DMS53 (cell line): Measurements from ENCODE around the gene AMZ2.
A peak's percentile ranks its signal among the peaks of the same experiment; 100 is the strongest.
"Not testable (repeated sequence)": the region's sequence is repeated elsewhere in the genome, so short reads cannot be mapped to it uniquely, and the experiment has no call there.

Experiments used
- DNase-seq: peaks from one replicate; lab custom pipeline; 2025; lab: John Stamatoyannopoulos, UW

AMZ2 gene

DNA sequence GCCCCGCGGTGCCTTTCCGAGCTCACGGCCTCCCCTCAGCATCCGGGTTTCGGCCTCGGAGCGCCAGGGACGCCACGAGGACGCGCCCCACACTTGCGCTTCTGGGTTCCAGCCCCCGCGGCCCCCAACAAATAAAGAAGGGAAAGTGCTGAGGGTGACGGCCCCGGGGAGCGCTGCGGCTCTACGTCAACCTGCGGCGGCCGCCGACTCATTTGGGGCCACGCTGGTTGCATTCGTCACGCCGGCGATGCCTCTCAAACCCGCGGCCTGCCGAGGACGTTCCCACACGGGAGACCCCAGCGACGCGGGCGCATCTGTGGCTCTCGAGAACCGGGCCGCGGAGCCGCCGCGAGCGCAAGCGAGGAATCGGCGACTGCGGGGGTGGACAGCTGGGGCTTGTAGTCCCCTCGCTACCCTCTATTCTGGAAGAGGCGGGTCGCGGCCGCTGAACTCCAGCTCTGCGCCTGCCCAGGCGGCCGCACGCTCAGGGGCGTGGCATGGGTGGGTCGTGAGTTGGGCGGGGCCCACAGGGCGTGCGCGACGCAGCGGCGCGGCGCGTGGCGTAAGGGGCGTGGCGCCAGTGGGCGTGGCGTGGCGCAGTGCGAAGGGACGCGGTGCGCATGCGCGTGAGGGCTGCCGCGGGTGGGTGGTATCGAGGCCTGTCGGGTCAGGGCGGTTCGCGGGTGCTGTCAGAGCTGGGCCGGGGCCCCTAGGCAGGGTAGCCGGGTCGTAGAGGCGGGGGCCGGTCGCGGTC, at the start of gene AMZ2:
Gene AMZ2, plus strand, starts transcription at position 599 of the 754 bp plus-strand sequence. CDS start 2,145 bp downstream, outside the sequence.
- peak; percentile 98 for DNase-seq

DNA sequence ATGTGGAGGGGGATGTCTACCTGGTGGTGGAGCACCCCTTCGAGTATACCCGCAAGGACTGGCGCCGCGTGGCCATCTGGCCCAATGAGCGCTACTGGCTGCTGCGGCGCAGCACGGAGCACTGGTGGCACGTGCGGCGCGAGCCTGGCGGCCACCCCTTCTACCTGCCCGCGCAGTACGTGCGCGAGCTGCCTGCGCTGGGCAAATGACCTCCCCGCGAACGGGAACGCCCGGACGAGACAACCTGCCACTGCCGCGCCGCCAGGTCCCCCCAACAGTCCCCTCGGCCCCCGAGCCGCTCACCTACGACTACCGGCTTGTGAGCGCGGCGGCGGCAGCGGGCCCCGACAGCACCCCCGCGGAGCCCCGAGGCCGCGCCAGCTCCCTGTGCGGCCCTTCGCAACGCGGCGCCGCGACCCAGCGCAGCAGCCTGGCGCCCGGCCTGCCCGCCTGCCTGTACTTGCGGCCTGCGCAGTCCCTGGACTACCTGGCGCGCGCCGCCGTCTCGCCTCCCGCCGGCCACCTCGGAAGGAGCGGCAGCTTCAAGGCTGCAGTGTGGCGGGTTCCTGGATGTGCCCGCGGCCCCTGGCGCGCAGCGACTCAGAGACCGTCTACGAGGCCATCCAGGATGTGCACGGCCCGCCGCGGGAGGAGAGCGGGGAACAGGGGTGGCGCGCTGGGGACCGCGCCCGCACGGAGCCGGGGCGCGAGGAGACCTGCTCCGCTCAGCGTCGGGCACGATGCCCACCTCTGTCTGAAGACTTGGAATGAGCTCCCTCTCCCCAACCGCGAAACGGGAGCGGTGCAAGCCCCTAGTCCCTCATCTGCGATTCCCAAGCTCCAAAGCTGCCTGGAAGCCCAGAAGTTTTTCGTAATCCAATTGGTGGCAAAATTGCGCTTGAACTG, 48.7 kb upstream of the AMZ2 start:
- DNase-seq, result peak; percentile 82

GRCh38 chr17:68199837-68200688, 47.8 kb upstream of the AMZ2 start:
- peak; percentile 73 for DNase-seq

- peak; percentile 91 for DNase-seq
Measured at GRCh38 chr17:68200689-68201417, 47.0 kb upstream of the AMZ2 start.

GRCh38 chr17:68201418-68201771, 46.4 kb upstream of the AMZ2 start:
- not testable (repeated sequence) for DNase-seq

- DNase-seq, result not testable (repeated sequence)
Measured at GRCh38 chr17:68202321-68202720, 45.5 kb upstream of the AMZ2 start.

DNA sequence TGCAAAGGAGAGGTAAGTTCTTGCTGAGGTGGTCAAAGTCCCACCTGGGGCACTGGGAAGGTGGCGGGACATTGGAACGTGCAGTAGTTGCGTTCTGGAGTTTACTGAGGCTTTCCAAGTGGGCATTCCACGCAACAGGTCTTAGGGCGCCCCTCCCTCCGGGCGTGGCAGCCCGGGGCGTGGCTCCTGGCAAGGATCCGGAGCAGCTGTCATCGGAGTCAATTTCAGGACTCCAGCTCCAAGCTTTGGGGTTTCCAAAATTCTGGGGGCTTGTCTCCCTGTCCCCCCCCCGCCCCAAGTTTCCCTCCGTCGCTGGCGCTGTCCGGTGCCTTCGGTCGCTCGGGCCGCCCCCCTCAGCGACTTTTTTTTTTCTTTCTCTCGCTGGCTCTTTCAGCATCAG, 43.1 kb upstream of the AMZ2 start:
- peak; percentile 14 for DNase-seq

GRCh38 chr17:68205251-68205807, 42.5 kb upstream of the AMZ2 start:
- DNase-seq, result peak; percentile 93

DNA sequence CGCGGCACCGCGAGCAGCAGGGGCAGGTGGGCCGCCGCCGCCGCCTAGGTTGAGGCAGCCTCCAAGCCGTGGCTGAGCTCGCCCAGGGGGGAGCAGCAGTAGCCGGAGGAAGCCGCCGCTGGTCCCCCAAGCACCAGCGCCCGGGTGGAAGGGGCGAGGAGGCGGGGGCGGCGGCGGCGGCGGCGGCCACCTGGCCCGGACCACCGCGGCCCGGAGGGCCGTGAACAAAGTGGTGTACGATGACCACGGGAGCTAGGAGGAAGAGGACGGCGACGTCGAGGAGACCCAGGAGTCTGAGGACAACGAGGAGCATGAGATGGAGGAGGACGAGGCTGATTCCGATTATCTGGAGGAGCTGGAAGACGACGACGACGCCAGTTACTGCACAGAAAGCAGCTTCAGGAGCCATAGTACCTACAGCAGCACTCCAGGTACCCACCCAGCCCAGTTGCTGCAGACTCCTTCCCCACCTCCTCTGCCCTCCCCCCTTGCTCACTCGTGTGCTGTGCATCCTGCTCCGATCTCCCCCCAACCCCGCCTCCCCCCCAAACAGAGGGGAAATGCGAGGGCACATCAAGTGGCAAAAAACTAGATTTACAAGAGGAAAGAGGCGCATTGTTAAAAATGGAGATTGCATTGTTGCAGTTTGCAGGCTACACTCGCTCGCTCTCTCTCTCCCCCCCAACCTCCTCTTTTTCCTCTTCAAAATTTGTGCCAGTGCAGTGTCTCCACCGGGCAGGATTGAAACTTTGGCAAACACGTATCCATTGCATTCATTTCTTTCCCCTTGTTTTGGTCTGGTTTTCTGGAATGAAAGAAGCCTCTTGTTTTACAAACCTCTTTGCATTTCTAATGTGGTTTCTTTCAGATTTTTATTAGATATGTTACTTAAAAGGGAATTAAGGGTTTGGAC, 41.8 kb upstream of the AMZ2 start:
- peak; percentile 68 for DNase-seq

DNA sequence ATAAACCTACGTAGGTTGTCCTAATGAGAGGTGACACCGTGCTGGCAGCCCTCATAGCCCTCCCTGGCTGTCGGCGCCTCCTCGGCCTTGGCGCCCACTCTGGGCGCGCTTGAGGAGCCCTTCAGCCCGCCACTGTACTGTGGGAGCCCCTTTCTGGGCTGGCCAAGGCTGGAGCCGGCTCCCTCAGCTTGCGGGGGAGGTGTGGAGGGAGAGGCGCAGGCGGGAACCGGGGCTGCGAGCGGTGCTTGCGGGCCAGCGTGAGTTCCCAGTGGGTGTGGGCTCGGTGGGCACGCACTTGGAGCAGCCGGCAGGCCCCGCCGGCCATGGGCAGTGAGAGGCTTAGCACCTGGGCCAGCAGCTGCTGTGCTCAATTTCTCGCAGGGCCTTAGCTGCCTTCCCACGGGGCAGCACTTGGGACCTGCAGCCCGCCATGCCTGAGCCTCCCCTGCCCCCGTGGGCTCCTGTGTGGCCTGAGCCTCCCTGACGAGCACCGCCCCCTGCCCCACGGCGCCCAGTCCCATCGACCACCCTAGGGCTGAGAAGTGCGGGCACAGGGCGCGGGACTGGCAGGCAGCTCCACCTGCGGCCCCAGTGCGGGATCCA, 40.1 kb upstream of the AMZ2 start:
- DNase-seq, result no peak

GRCh38 chr17:68208651-68209050, 39.2 kb upstream of the AMZ2 start:
- DNase-seq, result not testable (repeated sequence)

- DNase-seq, result not testable (repeated sequence)
Measured at GRCh38 chr17:68209191-68209900, 38.5 kb upstream of the AMZ2 start.

GRCh38 chr17:68210570-68211315, 37.1 kb upstream of the AMZ2 start:
- DNase-seq, result no peak

GRCh38 chr17:68213428-68214411, 34.1 kb upstream of the AMZ2 start:
- DNase-seq, result not testable (repeated sequence)

DNA sequence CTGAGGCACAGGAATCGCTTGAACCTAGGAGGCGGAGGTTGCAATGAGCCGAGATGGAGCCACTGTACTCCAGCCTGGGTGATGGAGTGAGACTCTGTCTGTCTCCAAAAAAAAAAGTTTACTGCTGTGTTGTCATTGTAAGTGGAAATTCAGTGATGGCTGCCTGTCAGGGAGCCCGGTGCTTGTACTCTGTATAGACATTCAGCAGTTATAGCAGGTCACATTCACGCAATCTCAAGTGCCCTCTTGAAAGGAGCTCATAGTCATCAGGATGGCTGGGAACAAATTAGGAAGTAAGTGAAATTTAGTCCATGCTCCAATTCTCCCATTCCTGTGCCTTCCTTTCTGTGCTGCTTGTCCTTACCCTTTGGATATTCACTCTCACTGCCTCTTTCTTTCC, 32.4 kb upstream of the AMZ2 start:
- peak; percentile 19 for DNase-seq

DNA sequence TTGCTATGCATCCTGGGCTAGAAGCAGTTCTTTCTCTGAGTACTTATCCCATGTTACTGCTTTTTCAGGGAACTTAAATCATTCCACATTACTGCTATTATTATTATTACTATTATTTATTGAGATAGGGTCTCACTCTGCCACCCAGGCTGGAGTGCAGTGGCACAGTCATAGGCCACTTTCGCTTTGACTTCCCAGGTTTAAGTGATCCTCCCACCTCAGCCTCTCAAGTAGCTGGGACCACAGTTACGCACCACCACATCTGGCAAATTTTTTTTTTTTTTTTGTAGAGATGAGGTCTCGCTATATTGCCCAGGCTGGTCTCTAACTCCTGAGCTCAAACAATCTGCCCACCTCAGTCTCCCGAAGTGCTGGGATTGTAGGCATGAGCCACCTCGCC, 28.4 kb upstream of the AMZ2 start:
- DNase-seq, result not testable (repeated sequence)

- not testable (repeated sequence) for DNase-seq
Measured at GRCh38 chr17:68220186-68220585, 27.7 kb upstream of the AMZ2 start.
